Gastrocnemius medialis (tissue), 4 donors: Measurements from ENCODE around the gene TMCC3. TPM values are rescaled to one million over a fixed set of nuclear protein-coding genes. Genes with fewer than 3 reads are reported as not detected.
A peak's percentile ranks its signal among the peaks of the same experiment; 100 is the strongest.

ENCODE experiments used
- ATAC-seq, 2 donors: fragments of 150-250 bp; one replicate each; pipeline ENCODE4 v1.9.1; 2016
- DNase-seq, 2 donors: peaks; one replicate each; pipeline ENCODE4 v3.0.0-alpha.2; 2019
- H3K27ac ChIP-seq, 4 donors: fragments of 200-600 bp; sonication (generic); 1 replicate in 1 of 4; 2 replicates in 3 of 4; pipeline ENCODE4 v1.5.1; 2016 to 2018; ENCODE audit warnings: mild to moderate bottlenecking in 2 of 4, moderate library complexity in 1 of 4
- H3K27me3 ChIP-seq, 3 donors: fragments of 200-600 bp; sonication (generic) in 2 of 3; 1 replicate in 1 of 3; 2 replicates in 2 of 3; pipeline versions ENCODE4 v1.5.1 to v1.6.0; 2016 to 2019; ENCODE audit warnings: mild to moderate bottlenecking in 1 of 3, moderate library complexity in 1 of 3
- H3K36me3 ChIP-seq, 2 donors: fragments of 200-600 bp; sonication (generic) in 1 of 2; one replicate each; pipeline ENCODE4 v1.5.1; 2017 to 2018
- H3K4me1 ChIP-seq, 2 donors: fragments of 200-600 bp; sonication (generic) in 1 of 2; one replicate each; pipeline ENCODE4 v1.5.1; 2016 to 2017; ENCODE audit warnings: mild to moderate bottlenecking in 2 of 2
- H3K4me3 ChIP-seq, 4 donors: fragments of 200-600 bp; sonication (generic) in 3 of 4; 1 replicate in 1 of 4; 2 replicates in 3 of 4; pipeline ENCODE4 v1.5.1; 2016 to 2019; ENCODE audit warnings: mild to moderate bottlenecking in 2 of 4
- H3K9me3 ChIP-seq, 3 donors: fragments of 200-600 bp; sonication (generic) in 2 of 3; 1 replicate in 1 of 3; 2 replicates in 2 of 3; pipeline ENCODE4 v1.5.1; 2016 to 2019
- POLR2A ChIP-seq, 2 donors: fragments of 450-650 bp; IDR thresholded peaks; one replicate each; pipeline ENCODE4 v1.6.1; 2017; ENCODE audit warnings: antibody characterized with exemption in 2 of 2, mild to moderate bottlenecking in 2 of 2, moderate library complexity in 2 of 2
- in situ Hi-C, 4 donors: fragments of 200-750 bp; cut with MboI; loops; one replicate each; pipeline versions ENCODE4 v1.15.0 to v1.8.0; 2017; ENCODE audit warnings: low sequenced_read_pairs in 4 of 4
- intact Hi-C: fragments of 100-400 bp; cut with DNase I; formaldehyde crosslinking; loops from one replicate; pipeline ENCODE4 v1.15.1; 2023; ENCODE audit warnings: low total_unique reads
- total RNA-seq, 4 donors: library from RNA; depleted of rRNA; stranded (reverse); fragments of >200 nt; gene quantifications; one replicate each; pipeline versions ENCODE4 v1.1.0 to v1.2.3, GENCODE V29; 2016
- TF ChIP-seq, protein P1 (sequence below), 5 experiments: fragments of 450-650 bp in 3 of 5; fragments of 200-600 bp in 2 of 5; sonication (generic) in 2 of 5; IDR thresholded peaks in 4 of 5; conservative IDR thresholded peaks in 1 of 5; 1 replicate in 4 of 5; 2 replicates in 1 of 5; pipeline ENCODE4 v1.5.1; 2016 to 2019; ENCODE audit warnings: antibody characterized with exemption in 5 of 5, mild to moderate bottlenecking in 3 of 5, moderate library complexity in 3 of 5

TMCC3 gene
- total RNA-seq, 4 donors from 2014 or later = 17.2 to 51.6 (median 39.5) TPM

GRCh38 chr12:94678379-94678778 lies 28.0 kb upstream of the TMCC3 start:
- TF ChIP-seq, protein P1, sequence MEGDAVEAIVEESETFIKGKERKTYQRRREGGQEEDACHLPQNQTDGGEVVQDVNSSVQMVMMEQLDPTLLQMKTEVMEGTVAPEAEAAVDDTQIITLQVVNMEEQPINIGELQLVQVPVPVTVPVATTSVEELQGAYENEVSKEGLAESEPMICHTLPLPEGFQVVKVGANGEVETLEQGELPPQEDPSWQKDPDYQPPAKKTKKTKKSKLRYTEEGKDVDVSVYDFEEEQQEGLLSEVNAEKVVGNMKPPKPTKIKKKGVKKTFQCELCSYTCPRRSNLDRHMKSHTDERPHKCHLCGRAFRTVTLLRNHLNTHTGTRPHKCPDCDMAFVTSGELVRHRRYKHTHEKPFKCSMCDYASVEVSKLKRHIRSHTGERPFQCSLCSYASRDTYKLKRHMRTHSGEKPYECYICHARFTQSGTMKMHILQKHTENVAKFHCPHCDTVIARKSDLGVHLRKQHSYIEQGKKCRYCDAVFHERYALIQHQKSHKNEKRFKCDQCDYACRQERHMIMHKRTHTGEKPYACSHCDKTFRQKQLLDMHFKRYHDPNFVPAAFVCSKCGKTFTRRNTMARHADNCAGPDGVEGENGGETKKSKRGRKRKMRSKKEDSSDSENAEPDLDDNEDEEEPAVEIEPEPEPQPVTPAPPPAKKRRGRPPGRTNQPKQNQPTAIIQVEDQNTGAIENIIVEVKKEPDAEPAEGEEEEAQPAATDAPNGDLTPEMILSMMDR (IDR thresholded peaks at IDR 0.05 in 4 of 5, conservative IDR thresholded peaks at IDR 0.05 in 1 of 5) = no peak
- no peak for TF ChIP-seq POLR2A (IDR thresholded peaks at IDR 0.05)

DNA sequence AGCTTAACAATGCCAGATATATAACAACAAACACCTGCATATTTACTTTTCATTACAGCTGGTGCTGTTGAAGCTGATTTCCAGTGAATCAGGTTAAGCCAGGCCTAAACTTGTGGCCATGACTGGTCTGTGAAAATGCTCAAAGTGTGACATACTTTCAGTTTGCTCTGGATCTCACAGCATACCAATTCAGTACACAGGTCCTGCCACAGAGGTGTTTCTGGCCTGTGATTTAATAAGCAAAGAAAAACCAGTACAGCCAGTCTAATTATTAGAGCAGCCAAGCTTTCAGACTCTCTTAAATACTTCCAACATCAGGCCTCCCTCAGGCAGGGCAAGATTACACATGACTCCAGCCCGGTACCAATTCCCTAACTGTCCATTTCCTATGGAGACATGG lies 27.4 kb upstream of the TMCC3 start:
- DNase-seq (no peak), ATAC-seq (no peak)
- Histone ChIP-seq H3K9me3 (no peaks in the 10 kb centered on the region), H3K27me3 (no peaks in the 10 kb centered on the region), H3K4me3 (no peak overlapping the region), H3K36me3 (no peaks in the 10 kb centered on the region), H3K4me1 (peaks cover 0 to 8% of the 10 kb centered on the region in 2 donors), H3K27ac (no peak overlapping the region)
- TF ChIP-seq POLR2A (IDR thresholded peaks at IDR 0.05) = no peak
- TF ChIP-seq, protein P1 (IDR thresholded peaks at IDR 0.05 in 4 of 5, conservative IDR thresholded peaks at IDR 0.05 in 1 of 5) = no peak
- intact Hi-C loops = no loop called here
- in situ Hi-C loops = no loop called here

More at GRCh38 chr12:94678379-94678778, 28.0 kb upstream of the TMCC3 start:
- no peak for DNase-seq
- Histone ChIP-seq H3K4me1 (peaks cover 0 to 8% of the 10 kb centered on the region in 2 donors), H3K4me3 (no peak overlapping the region), H3K36me3 (no peaks in the 10 kb centered on the region), H3K27ac (no peak overlapping the region), H3K9me3 (no peaks in the 10 kb centered on the region), H3K27me3 (no peaks in the 10 kb centered on the region)
- intact Hi-C loops (no loop called here), in situ Hi-C loops (no loop called here)
- ATAC-seq = no peak

- Histone ChIP-seq H3K36me3 (no peaks in the 10 kb centered on the region), H3K27me3 (no peaks in the 10 kb centered on the region), H3K9me3 (no peaks in the 10 kb centered on the region), H3K4me3 (no peak overlapping the region), H3K27ac (no peak overlapping the region), H3K4me1 (peaks cover 0 to 8% of the 10 kb centered on the region in 2 donors)
- ATAC-seq = no peak
- no peak for DNase-seq
- intact Hi-C loops (no loop called here), in situ Hi-C loops (no loop called here)
- TF ChIP-seq, protein P1 (IDR thresholded peaks at IDR 0.05 in 4 of 5, conservative IDR thresholded peaks at IDR 0.05 in 1 of 5) = no peak
- TF ChIP-seq POLR2A (IDR thresholded peaks at IDR 0.05) = no peak
These were observed 26.6 kb upstream of the TMCC3 start for GRCh38 chr12:94676922-94677321.

DNA sequence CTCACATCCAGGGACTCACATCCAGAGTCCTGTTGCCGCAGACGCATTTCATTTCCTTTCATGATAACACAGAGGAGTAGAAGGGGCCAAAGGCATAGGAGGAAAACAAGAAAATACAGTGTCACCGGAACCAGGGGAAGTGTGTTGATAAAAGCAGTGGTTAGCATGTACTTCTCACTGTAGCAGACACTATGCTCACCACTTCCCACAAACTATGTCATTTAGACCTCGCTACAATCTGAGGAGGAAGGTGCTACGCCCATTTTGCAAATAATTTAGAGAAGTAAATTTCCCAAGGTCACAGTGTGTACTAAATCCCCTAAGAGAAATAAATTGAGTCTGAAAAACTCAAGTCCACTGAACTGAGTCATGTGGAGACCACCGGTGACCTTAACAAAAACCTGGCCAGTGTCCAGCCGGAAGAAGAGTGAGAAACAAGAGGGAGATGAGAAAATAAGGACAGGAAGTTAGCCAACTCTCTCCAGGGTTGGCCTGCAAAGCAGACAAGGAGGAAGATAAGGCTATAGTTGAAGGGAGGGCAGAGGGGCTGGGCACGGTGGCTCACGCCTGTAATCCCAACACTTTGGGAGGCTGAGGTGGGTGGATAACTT lies 25.8 kb upstream of the TMCC3 start:
- H3K27me3 ChIP-seq = no peaks in the 10 kb centered on the region
- TF ChIP-seq, protein P1 (IDR thresholded peaks at IDR 0.05 in 4 of 5, conservative IDR thresholded peaks at IDR 0.05 in 1 of 5) = no peak
- TF ChIP-seq POLR2A (IDR thresholded peaks at IDR 0.05) = no peak
- H3K27ac ChIP-seq = peak overlapping the region in 1 of 4 donors; percentile 20
- DNase-seq = peak; percentile 19 to 38
- H3K36me3 ChIP-seq = no peaks in the 10 kb centered on the region
- no peaks in the 10 kb centered on the region for H3K9me3 ChIP-seq
- in situ Hi-C loops = no loop called here
- intact Hi-C loops = no loop called here
- peaks cover 0 to 8% of the 10 kb centered on the region in 2 donors for H3K4me1 ChIP-seq
- ATAC-seq = peak; percentile 30 to 49
- no peak overlapping the region for H3K4me3 ChIP-seq

DNA sequence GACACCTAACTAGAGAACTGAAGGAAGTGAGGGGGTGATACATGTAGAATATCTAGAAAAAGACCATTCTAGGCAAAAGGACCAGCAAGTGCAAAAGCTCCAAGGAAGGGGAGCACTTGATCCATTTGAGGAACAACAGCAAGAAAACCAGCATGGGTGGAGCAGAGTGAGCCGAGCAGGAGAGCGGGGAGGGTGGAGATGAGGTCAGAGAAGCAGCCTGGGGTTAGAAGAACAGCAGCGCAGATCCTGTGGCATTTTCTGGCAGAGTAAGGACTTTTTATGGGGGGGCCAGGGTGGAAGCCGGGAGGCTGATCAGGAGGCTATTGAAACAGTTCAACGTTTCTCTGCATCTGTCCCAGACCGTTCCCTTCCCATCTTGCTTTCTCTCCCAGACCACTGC lies 24.5 kb upstream of the TMCC3 start:
- Histone ChIP-seq H3K27me3 (no peaks in the 10 kb centered on the region), H3K27ac (no peak overlapping the region), H3K4me3 (no peak overlapping the region), H3K9me3 (no peaks in the 10 kb centered on the region), H3K36me3 (no peaks in the 10 kb centered on the region), H3K4me1 (peaks cover 0 to 8% of the 10 kb centered on the region in 2 donors)
- TF ChIP-seq, protein P1 (IDR thresholded peaks at IDR 0.05 in 4 of 5, conservative IDR thresholded peaks at IDR 0.05 in 1 of 5) = no peak
- no peak for TF ChIP-seq POLR2A (IDR thresholded peaks at IDR 0.05)
- ATAC-seq (peak in 1 of 2 donors; percentile 25), DNase-seq (peak; percentile 24 to 37)
- in situ Hi-C loops (no loop called here), intact Hi-C loops (no loop called here)
